ENCODE data around the gene RXFP4. TPM values are rescaled to one million over a fixed set of nuclear protein-coding genes. Genes with fewer than 3 reads are reported as not detected.

The RXFP4 gene
- total and polyA plus RNA-seq, 2 of the 13 experiments (the other 11 are each of a cell fraction or from before 2014, with no cell fraction given): 0.38 to 1.4 TPM

GRCh38 chr1:155976062-155976912 lies 34.8 kb downstream of the RXFP4 start:
- no peaks in the 10 kb centered on the region; a peak in 1 of 5 replicates for H3K27me3 ChIP-seq (ENCODE audit: control insufficient read depth in 1 of 2, insufficient read depth in 2 of 2, low read length in 2 of 2)
- FAIRE-seq: peak; percentile 23
- peak; percentile 19; the same call in 2 of the 3 replicates for ATAC-seq
- 11% methylated on average over 13 of the region's 14 CpGs for WGBS (ENCODE audit: low lambda C conversion rate)
- peaks cover 54% of the 10 kb centered on the region for H3K79me2 ChIP-seq (ENCODE audit: insufficient read depth, low read length)
- in situ Hi-C loops (cut with HindIII; ENCODE audit: extremely low pct_ligation_motif_present, low pct_unique_long_range_greater_than_20kb): no loop called here
- ChIA-PET CTCF (ENCODE audit: low intra/inter-chr PET ratio, low total read pairs) (no interaction called here), POLR2A (interaction anchor here (1.0 to 13.5 kb wide), 7 partner anchors 8 to 154 kb away, joined by 3 to 390 read pairs (median 7); partner anchors contain the start of genes KHDC4 and RXFP4)
- 0 out of 2 replicates have a peak, but pooled peaks cover 2% of the 10 kb centered on the region for H4K20me1 ChIP-seq (ENCODE audit: insufficient read depth, low read length)
- H3K27ac ChIP-seq (ENCODE audit: extremely low read length, insufficient read depth, low read length): peak overlapping the region; percentile 13
- peak overlapping the region; percentile 85 to 92 (median 90) for H3K4me3 ChIP-seq (replicated peaks in 1 of 3; ENCODE audit: insufficient read depth in 1 of 3, low read depth in 2 of 3, low read length in 3 of 3)
- no peak for DNase-seq (ENCODE audit: low spot score)
- peaks cover 0 to 3% of the 10 kb centered on the region in 2 experiments; a peak in 2 of 5 replicates for H3K36me3 ChIP-seq (replicated peaks in 1 of 2; ENCODE audit: control insufficient read depth in 1 of 2, insufficient read depth in 2 of 2, low read length in 2 of 2)
- no peaks in the 10 kb centered on the region for H3K9me3 ChIP-seq (ENCODE audit: low read length)
- H3K4me1 ChIP-seq (ENCODE audit: insufficient read depth, low read length): peaks cover 83% of the 10 kb centered on the region
- intact Hi-C loops (cut with micrococcal nuclease; ENCODE audit: unreplicated experiment): loop anchor here (5.0 kb wide), 1 partner anchor 34 kb away; the partner anchor contains the start of gene RXFP4
- no peak overlapping the region for H2AFZ ChIP-seq (ENCODE audit: low read length)
- no TSS peak for BruUV-seq (replicated peaks)
- peak overlapping the region; percentile 92 for H3K4me2 ChIP-seq (ENCODE audit: low read depth, low read length)
- peak overlapping the region; percentile 83 for H3K9ac ChIP-seq (ENCODE audit: insufficient read depth, low read depth, low read length)
- no peak for TF ChIP-seq ZNF616 (CRISPR knock-in tag; IDR thresholded peaks at IDR 0.05; ENCODE audit: low read depth)
- no peak for TF ChIP-seq SMARCC2 (IDR thresholded peaks at IDR 0.05)
- peak; percentile 43; the same call in 1 of the 2 replicates for TF ChIP-seq TFAP4 (IDR thresholded peaks at IDR 0.05; ENCODE audit: borderline replicate concordance, low read depth)
- TF ChIP-seq EEA1 (CRISPR knock-in tag; IDR thresholded peaks at IDR 0.05; ENCODE audit: borderline replicate concordance): no peak
- TF ChIP-seq ETV6 (CRISPR knock-in tag; conservative IDR thresholded peaks at IDR 0.05): no peak
- TF ChIP-seq UBTF (CRISPR knock-in tag; IDR thresholded peaks at IDR 0.05): no peak
- TF ChIP-seq ZBTB49 (CRISPR knock-in tag; IDR thresholded peaks at IDR 0.05; ENCODE audit: borderline replicate concordance): no peak
- TF ChIP-seq SNAPC2 (CRISPR knock-in tag; IDR thresholded peaks at IDR 0.05): no peak
- TF ChIP-seq SP5 (CRISPR knock-in tag; IDR thresholded peaks at IDR 0.05; ENCODE audit: borderline replicate concordance, low read depth): 0 out of 2 replicates have a peak, but pooled peaks have one; percentile 3
- peak; percentile 39; the same call in 1 of the 2 replicates for TF ChIP-seq ZNF746 (CRISPR knock-in tag; IDR thresholded peaks at IDR 0.05)
- TF ChIP-seq RBAK (CRISPR knock-in tag; IDR thresholded peaks at IDR 0.05): 0 out of 2 replicates have a peak, but pooled peaks have one; percentile 14
- no peak for TF ChIP-seq PRDM4 (CRISPR knock-in tag; IDR thresholded peaks at IDR 0.05; ENCODE audit: borderline replicate concordance)
- TF ChIP-seq U2AF2 (IDR thresholded peaks at IDR 0.05; ENCODE audit: low read depth, low read length): no peak
- TF ChIP-seq CBX5 (CRISPR knock-in tag; IDR thresholded peaks at IDR 0.05; ENCODE audit: borderline replicate concordance): no peak

All from HepG2 (cell line).